Glomerular visceral epithelial cell (primary cell): ENCODE results near the gene DNAH3.
"Not testable (repeated sequence)": the region's sequence is repeated elsewhere in the genome, so short reads cannot be mapped to it uniquely, and the experiment has no call there.

ENCODE experiments used
- DNase-seq: peaks from one replicate; pipeline ENCODE4 v3.0.0-alpha.2; 2016; ENCODE audit errors: extremely low spot score

DNAH3 gene

GRCh38 chr16:20940871-20941635 lies 209.6 kb downstream of the DNAH3 start:
- DNase-seq, result no peak

- no peak for DNase-seq
Measured at GRCh38 chr16:20939611-20940010, 211.0 kb downstream of the DNAH3 start.

- no peak for DNase-seq
Measured at GRCh38 chr16:20938426-20938825, 212.2 kb downstream of the DNAH3 start.

GRCh38 chr16:20937736-20938135 lies 212.9 kb downstream of the DNAH3 start:
- no peak for DNase-seq

- no peak for DNase-seq
Measured at GRCh38 chr16:20933589-20933988, 217.1 kb downstream of the DNAH3 start.

- no peak for DNase-seq
Measured at GRCh38 chr16:20931066-20931600, 219.5 kb downstream of the DNAH3 start.

GRCh38 chr16:20930365-20930690 lies 220.3 kb downstream of the DNAH3 start:
- DNase-seq, result no peak

- DNase-seq, result not testable (repeated sequence)
Measured at GRCh38 chr16:20929676-20930364, 220.8 kb downstream of the DNAH3 start.

GRCh38 chr16:20928774-20929411 lies 221.8 kb downstream of the DNAH3 start:
- DNase-seq, result no peak

GRCh38 chr16:20925751-20926150 lies 224.9 kb downstream of the DNAH3 start:
- DNase-seq, result no peak

GRCh38 chr16:20923876-20924275 lies 226.8 kb downstream of the DNAH3 start:
- no peak for DNase-seq

GRCh38 chr16:20920799-20921198 lies 229.8 kb downstream of the DNAH3 start:
- no peak for DNase-seq

GRCh38 chr16:20920091-20920490 lies 230.6 kb downstream of the DNAH3 start:
- no peak for DNase-seq

- DNase-seq, result no peak
Measured at GRCh38 chr16:20918486-20919239, 232.0 kb downstream of the DNAH3 start.

- DNase-seq, result no peak
Measured at GRCh38 chr16:20916942-20917341, 233.7 kb downstream of the DNAH3 start.

- no peak for DNase-seq
Measured at GRCh38 chr16:20916289-20916688, 234.4 kb downstream of the DNAH3 start.

GRCh38 chr16:20911361-20911760 lies 239.3 kb downstream of the DNAH3 start:
- DNase-seq, result peak; percentile 40

GRCh38 chr16:20910781-20911321 lies 239.8 kb downstream of the DNAH3 start:
- peak; percentile 78 for DNase-seq

GRCh38 chr16:20906341-20907255 lies 244.0 kb downstream of the DNAH3 start:
- DNase-seq, result peak; percentile 64

- no peak for DNase-seq
Measured at GRCh38 chr16:20905576-20905975, 245.1 kb downstream of the DNAH3 start.
